ENCODE results near the gene ABCA10.

Gene ABCA10

GRCh38 chr17:69103557-69104233 lies 124.9 kb downstream of the ABCA10 start:
- Histone ChIP-seq H3K36me3 (replicated peaks) (no peaks in the 10 kb centered on the region), H3K4me3 (ENCODE audit: low read depth, low read length) (no peak overlapping the region), H3K27ac (no peak overlapping the region), H3K27me3 (replicated peaks) (no peaks in the 10 kb centered on the region)
- in situ Hi-C loops (cut with HindIII; ENCODE audit: low pct_ligation_motif_present, low sequenced_read_pairs), result no loop called here
- no peak for TF ChIP-seq CTCF (IDR thresholded peaks at IDR 0.05; ENCODE audit: low read depth, low read length, missing control alignments)
- DNase-seq, result no peak

- no peak for DNase-seq
- no peaks in the 10 kb centered on the region for H3K27me3 ChIP-seq (replicated peaks)
- in situ Hi-C loops (cut with HindIII; ENCODE audit: low pct_ligation_motif_present, low sequenced_read_pairs), result no loop called here
- no peak overlapping the region for H3K4me3 ChIP-seq (ENCODE audit: low read depth, low read length)
- no peak for TF ChIP-seq CTCF (IDR thresholded peaks at IDR 0.05; ENCODE audit: low read depth, low read length, missing control alignments)
- no peak overlapping the region for H3K27ac ChIP-seq
- H3K36me3 ChIP-seq (replicated peaks), result no peaks in the 10 kb centered on the region
Measured at GRCh38 chr17:69098625-69099024, 130.0 kb downstream of the ABCA10 start.
